Esophagus muscularis mucosa (tissue), 3 donors: ENCODE measurements around the gene UBL5.

Experiments
- CTCF ChIP-seq, 3 experiments: fragments of 200-600 bp in 2 of 3; fragments of 450-650 bp in 1 of 3; sonication (generic) in 2 of 3; IDR thresholded peaks; one replicate each; pipeline ENCODE4 v1.5.1; 2017 to 2019; ENCODE audit warnings: antibody characterized with exemption in 3 of 3, mild to moderate bottlenecking in 2 of 3, moderate library complexity in 1 of 3
- POLR2A ChIP-seq: fragments of 450-650 bp; IDR thresholded peaks from one replicate; pipeline ENCODE4 v1.6.1; 2017; ENCODE audit warnings: antibody characterized with exemption, moderate library complexity, mild to moderate bottlenecking, low read depth

DNA sequence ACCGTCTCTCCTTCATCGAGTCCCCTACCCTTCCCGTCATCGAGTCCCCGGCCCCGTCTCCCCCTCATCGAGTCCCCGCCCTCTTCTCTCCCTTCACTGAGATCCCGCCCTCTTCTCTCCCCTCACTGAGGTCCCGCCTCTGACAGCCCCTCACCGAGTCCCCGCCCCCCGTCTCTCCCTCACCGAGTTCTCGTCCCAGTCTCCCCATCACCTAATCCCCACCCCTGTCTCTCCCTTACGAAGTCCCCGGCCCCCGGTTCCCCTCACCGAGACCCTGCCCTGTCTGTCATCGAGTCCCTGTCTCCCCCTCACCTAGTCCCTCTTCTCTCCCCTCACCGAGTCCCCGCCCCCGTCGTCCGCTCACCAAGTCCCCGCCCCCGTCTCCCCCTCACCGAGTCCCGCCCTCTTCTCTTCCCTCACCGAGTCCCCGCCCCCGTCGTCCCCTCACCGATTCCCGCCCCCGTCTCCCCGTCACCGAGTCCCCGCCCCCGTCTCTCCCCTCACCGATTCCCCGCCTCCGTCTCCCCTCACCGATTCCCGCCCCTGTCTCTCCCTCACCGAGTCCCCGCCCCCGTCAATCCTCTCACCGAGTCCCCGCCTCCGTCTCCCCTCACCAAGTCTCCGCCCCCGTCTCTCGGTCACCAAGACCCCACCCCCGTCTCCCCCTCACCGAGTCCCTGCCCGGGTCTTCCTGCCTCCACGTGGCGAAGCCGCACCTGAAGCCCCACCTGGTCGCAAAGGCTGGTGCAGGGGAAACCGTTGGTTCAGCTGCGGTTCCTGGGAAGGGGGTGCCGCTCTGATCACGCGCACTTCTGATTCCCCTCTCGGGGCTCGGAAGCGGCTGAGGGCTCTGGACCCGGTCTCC lies 35.3 kb upstream of the UBL5 start:
- TF ChIP-seq CTCF (IDR thresholded peaks at IDR 0.05) (no peak), POLR2A (no peak)
